VCaP (cell line): ENCODE measurements around the gene TPH1.
"Not testable (repeated sequence)": the region's sequence is repeated elsewhere in the genome, so short reads cannot be mapped to it uniquely, and the experiment has no call there.

ENCODE experiments used
- H3K27ac ChIP-seq: fragments of 450-650 bp; 2 replicates; pipeline ENCODE4 v1.5.1; 2017
- TF ChIP-seq, protein P1 (sequence below): fragments of 450-650 bp; conservative IDR thresholded peaks from 2 replicates; pipeline ENCODE4 v1.5.1; 2017; ENCODE audit warnings: mild to moderate bottlenecking, moderate library complexity

The TPH1 gene

DNA sequence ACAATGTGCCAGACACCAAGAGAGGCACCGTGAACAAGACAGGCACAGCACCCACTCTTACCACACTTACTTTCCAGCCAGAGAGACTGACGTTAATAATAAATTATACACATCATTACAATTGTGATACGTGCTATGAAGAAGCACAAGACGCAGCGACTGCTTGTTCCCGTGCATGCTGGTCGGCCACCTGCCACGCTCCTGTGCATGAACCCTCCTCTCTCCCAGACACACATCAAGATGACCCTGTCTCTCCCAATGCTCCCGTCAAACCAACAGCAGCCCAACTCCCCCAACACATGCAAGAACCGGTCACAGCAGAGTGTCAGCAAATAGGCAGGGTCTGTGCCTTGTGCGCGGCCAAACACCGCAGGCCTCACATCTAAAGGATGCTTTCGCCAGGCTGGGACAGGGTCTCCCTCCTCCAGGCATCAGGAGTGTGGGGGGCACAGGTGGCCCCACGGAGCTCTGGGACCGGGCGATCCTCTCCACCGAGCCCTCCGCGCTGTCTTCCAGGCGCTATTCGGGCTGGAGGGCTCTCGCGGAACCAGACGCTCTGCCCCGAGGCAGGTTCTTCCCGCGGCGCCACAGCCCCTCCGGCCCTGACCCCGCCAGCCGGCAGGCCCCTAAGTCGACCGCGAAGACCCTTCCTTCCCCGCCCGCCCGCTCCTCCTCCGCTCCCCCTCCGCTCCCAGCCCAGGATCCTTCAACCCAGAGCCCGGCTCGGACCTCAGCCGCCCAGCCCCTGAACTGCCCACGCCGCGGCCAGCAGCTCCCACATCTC lies 33.8 kb downstream of the TPH1 start:
- TF ChIP-seq, protein P1, sequence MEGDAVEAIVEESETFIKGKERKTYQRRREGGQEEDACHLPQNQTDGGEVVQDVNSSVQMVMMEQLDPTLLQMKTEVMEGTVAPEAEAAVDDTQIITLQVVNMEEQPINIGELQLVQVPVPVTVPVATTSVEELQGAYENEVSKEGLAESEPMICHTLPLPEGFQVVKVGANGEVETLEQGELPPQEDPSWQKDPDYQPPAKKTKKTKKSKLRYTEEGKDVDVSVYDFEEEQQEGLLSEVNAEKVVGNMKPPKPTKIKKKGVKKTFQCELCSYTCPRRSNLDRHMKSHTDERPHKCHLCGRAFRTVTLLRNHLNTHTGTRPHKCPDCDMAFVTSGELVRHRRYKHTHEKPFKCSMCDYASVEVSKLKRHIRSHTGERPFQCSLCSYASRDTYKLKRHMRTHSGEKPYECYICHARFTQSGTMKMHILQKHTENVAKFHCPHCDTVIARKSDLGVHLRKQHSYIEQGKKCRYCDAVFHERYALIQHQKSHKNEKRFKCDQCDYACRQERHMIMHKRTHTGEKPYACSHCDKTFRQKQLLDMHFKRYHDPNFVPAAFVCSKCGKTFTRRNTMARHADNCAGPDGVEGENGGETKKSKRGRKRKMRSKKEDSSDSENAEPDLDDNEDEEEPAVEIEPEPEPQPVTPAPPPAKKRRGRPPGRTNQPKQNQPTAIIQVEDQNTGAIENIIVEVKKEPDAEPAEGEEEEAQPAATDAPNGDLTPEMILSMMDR, result no peak
- H3K27ac ChIP-seq, result peak overlapping the region; percentile 84

DNA sequence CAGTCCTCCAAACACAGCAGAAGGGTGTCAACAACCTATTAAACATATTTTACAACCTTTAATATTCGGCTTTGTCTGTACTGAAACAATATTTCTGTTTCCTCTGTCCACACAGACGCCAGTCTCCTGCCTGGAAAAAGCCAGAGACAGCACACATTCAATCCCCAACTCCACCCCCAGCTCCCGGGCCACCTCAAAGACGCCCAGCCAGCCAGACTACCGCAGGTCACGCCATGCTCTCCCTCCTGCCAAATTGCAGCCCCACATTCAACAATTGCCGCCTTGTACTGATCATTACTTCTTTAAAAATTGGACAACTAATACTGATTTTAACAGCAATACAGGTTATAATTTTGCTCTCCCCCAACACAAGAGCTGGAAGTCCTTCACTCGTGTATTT lies 34.4 kb downstream of the TPH1 start:
- peak overlapping the region; percentile 84 for H3K27ac ChIP-seq
- TF ChIP-seq, protein P1, result no peak

DNA sequence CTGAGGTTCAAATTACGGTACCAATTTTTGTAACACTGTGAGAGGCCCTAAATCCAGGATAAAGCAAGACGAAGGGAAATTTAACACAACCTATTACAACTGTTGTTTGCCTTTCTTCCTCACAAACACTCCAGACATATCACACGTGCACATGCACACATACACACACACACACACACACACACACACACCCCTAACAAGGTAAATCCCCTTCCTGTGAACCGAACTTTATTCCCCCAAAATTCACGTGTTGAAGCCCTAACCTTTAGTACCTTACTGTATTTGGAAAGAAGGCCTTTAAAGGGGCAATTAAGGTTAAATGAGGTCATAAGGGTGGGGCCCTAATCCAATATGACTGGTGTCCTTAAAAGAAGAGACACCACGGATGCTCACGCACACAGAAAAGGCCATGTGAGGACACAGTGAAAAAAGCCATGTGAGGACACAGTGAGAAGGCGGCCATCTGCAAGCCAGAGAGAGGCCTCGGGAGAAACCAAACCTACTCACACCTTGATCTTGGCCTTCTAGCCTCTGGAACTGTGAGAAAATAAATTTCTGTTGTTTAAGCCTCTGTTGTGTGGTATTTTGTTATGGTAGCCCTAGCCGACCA lies 35.0 kb downstream of the TPH1 start:
- TF ChIP-seq, protein P1, result no peak
- peak overlapping the region; percentile 84 for H3K27ac ChIP-seq

GRCh38 chr11:18010121-18010670 lies 35.9 kb downstream of the TPH1 start:
- no peak overlapping the region for H3K27ac ChIP-seq

GRCh38 chr11:18005376-18006129 lies 40.5 kb downstream of the TPH1 start:
- no peak overlapping the region for H3K27ac ChIP-seq
- TF ChIP-seq, protein P1, result no peak

More at GRCh38 chr11:18010121-18010670, 35.9 kb downstream of the TPH1 start:
- TF ChIP-seq, protein P1, result 0 out of 2 replicates have a peak, but pooled peaks have one; percentile 14

DNA sequence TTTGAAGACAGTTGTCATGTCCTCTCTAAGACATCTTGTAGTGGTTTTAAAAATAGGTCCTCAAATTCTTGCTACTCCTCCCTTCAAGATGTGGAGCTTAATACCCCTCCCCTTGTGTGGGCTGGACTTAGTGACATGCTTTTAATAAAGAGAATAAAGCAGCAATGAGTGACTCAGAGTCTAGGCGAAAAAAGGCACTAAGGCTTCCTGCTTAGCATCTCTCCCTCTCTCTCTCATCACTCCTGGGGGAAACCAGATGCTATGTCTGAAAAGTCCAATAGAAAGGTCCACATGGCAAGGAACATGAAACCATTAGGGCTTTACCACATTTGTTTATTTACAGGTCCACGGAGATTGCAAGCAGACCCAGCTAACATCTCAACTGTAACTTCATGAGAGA lies 44.9 kb downstream of the TPH1 start:
- TF ChIP-seq, protein P1, result no peak
- H3K27ac ChIP-seq, result no peak overlapping the region

DNA sequence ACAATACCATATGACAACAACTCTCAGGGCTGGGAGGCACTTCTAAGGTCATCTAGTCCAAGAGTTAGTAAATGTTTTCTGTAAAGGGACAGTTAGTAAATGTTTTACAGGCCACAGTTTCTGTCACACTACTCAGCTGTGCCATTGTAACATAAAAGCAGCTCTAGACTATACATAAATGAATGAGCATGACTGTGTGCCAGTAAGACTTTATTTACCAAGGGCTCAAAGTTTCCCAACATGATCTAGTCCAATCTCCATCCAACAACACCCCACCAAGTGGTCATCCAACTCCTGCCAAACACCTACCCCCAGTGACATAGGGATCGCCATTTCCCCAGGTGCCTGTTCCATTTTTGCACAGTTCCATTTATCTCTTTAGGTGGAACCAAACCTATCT lies 45.3 kb downstream of the TPH1 start:
- TF ChIP-seq, protein P1, result no peak
- H3K27ac ChIP-seq, result no peak overlapping the region

DNA sequence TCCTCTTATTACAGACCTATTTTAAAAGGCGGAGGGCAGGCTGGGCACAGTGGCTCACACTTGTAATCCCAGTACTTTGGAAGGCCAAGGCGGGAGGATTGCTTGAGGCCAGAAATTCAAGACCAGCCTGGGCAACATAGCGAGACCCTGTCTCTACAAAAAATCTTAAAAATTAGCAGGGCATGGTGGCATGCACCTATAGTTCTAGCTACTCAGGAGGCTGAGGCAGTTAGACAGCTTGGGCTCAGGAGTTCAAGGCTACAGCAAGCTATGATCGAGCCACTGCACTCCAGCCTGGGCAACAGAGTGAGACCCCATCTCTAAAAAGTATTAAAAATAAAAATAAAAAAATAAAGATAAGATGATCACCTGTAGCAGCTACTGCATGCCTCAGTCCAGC lies 45.9 kb downstream of the TPH1 start:
- H3K27ac ChIP-seq, result not testable (repeated sequence)
